Stimulated activated naive B cell treated with anti-CD40 and anti-IgM and Interleukin-4, amounts not matched to agents 10 μg/mL and 1 μg/mL and 100 μg/mL, for 72 hours (primary cell): ENCODE results near the gene FRMD4A.
"Not testable (repeated sequence)": the region's sequence is repeated elsewhere in the genome, so short reads cannot be mapped to it uniquely, and the experiment has no call there.

Source experiments
- ATAC-seq, 2 donors: fragments of 150-1000 bp; cut with Tn5 transposase; replicated peaks; 2 replicates each; pipeline ENCODE4 v1.10.0; 2021; ENCODE audit warnings: moderate library complexity in 1 of 2
- DNase-seq: peaks from one replicate; pipeline ENCODE4 v3.0.0; 2021
- H3K27ac Mint-ChIP-seq: one replicate; pipeline ENCODE4 v1.8.0; 2022; ENCODE audit warnings: mild to moderate bottlenecking, mixed read lengths
- H3K27me3 Mint-ChIP-seq, 2 donors: one replicate each; pipeline ENCODE4 v1.8.0; 2022; ENCODE audit warnings: mixed read lengths in 2 of 2
- H3K36me3 Mint-ChIP-seq, 2 donors: one replicate each; pipeline ENCODE4 v1.8.0; 2022; ENCODE audit warnings: mixed read lengths in 2 of 2, mild to moderate bottlenecking in 1 of 2
- H3K4me1 Mint-ChIP-seq, 2 donors: one replicate each; pipeline ENCODE4 v1.8.0; 2022; ENCODE audit warnings: mixed read lengths in 2 of 2, mild to moderate bottlenecking in 1 of 2
- H3K4me3 Mint-ChIP-seq, 2 donors: one replicate each; pipeline ENCODE4 v1.8.0; 2022; ENCODE audit warnings: mild to moderate bottlenecking in 2 of 2, mixed read lengths in 2 of 2, moderate library complexity in 1 of 2
- H3K9me3 Mint-ChIP-seq, 2 donors: one replicate each; pipeline ENCODE4 v1.8.0; 2022; ENCODE audit warnings: mixed read lengths in 2 of 2, mild to moderate bottlenecking in 1 of 2

Gene FRMD4A

DNA sequence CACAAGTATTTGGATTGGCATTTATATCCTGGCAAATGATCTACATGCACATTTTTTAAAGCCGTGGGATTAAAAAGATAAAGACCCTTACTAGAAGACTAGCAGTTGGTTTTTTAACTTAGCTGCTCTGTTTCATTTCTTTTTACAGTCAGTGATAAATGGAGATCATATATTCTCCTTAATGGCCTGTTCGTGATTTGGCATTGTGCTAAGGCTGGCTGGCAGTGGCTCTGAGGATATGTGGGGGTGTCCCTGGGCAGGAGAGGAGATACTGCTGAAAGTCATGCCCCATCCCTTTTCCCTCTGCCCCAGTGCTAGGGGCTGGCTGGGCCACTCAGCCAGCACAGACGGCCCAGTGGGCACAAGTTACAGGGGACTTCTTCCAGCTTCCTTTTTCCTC is 402.3 kb downstream of the FRMD4A start:
- Mint-ChIP-seq H3K4me1 (peaks cover 7 to 21% of the 10 kb centered on the region in 2 donors), H3K36me3 (no peaks in the 10 kb centered on the region), H3K4me3 (no peak overlapping the region), H3K27ac (no peak overlapping the region), H3K9me3 (no peaks in the 10 kb centered on the region), H3K27me3 (peaks cover 35 to 51% of the 10 kb centered on the region in 2 donors)
- DNase-seq (no peak), ATAC-seq (no peak)

DNA sequence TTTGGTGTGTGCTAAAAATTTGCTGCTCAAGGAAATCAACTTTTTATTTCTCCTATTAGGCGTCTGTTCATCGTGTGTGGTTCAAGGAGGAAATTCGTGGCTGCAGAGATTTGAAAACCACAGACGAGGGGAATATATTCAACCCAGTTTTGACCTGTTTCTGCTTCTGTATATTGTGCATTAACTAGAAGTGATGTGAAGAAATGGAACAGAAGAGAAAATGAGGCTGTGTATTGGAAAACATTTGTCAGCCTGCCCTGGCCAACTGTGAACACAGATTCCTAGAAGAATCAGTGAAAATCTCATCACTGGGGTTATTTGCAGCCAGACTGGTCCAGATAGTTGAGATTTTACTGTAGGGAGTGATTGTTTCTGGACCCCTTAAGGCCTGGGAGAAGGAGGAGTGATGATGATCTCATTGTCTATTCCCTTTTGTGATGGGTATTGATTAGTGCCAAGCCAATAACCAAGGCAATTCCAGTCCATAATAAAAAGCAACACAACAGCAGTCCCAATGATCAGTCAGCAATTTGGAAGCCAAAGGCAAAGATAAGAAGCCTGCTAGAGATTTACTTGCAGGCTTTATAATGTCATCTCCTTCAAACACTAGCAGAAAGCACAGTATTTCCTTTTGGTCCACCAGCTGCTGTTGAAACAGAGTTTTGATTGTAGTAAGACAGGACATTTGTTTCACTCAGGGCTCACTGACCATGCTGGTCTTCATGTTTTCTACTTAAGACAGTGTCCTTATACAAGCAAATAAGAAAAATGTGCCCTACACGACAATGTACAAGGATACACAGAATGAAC is 404.5 kb downstream of the FRMD4A start:
- H3K27ac Mint-ChIP-seq: no peak overlapping the region
- ATAC-seq: peak; percentile 27 to 55

GRCh38 chr10:13924040-13924725 is 406.5 kb downstream of the FRMD4A start:
- no peak for DNase-seq

More for the DNA sequence above, 404.5 kb downstream of the FRMD4A start:
- H3K9me3 Mint-ChIP-seq: no peaks in the 10 kb centered on the region
- no peak for DNase-seq
- peaks cover 9 to 23% of the 10 kb centered on the region in 2 donors for H3K4me1 Mint-ChIP-seq
- H3K4me3 Mint-ChIP-seq: no peak overlapping the region
- H3K27me3 Mint-ChIP-seq: peaks cover 28 to 42% of the 10 kb centered on the region in 2 donors
- no peaks in the 10 kb centered on the region for H3K36me3 Mint-ChIP-seq

GRCh38 chr10:13922586-13922985 is 408.1 kb downstream of the FRMD4A start:
- Mint-ChIP-seq H3K4me1 (peaks cover 10 to 30% of the 10 kb centered on the region in 2 donors), H3K27ac (no peak overlapping the region), H3K9me3 (no peaks in the 10 kb centered on the region), H3K36me3 (no peaks in the 10 kb centered on the region), H3K4me3 (no peak overlapping the region), H3K27me3 (peaks cover 14 to 43% of the 10 kb centered on the region in 2 donors)
- no peak for ATAC-seq
- no peak for DNase-seq

More at GRCh38 chr10:13924040-13924725, 406.5 kb downstream of the FRMD4A start:
- ATAC-seq: no peak
- no peak overlapping the region for H3K4me3 Mint-ChIP-seq
- H3K27me3 Mint-ChIP-seq: peaks cover 14 to 38% of the 10 kb centered on the region in 2 donors
- H3K27ac Mint-ChIP-seq: no peak overlapping the region
- H3K9me3 Mint-ChIP-seq: no peaks in the 10 kb centered on the region
- H3K4me1 Mint-ChIP-seq: peaks cover 10 to 30% of the 10 kb centered on the region in 2 donors
- H3K36me3 Mint-ChIP-seq: no peaks in the 10 kb centered on the region

DNA sequence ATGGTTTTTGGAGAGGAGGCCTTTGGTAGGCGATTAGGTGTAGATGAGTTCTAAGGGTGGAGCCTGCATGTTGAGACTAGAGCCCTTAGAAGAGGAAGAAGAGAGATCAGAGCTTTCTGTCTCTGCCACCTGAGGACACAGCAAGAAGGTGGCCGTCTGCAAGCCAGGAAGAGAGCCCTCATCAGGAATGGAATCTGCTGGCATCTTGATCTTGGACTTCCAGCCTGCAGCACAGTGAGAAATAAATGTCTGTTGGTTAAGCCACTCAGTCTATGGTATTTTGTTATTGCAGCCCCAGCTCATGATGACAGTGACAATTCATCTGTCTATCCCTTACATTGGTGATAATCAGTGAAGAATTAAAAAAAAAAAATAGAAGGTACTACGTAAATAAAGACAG is 408.8 kb downstream of the FRMD4A start:
- no peak for DNase-seq
- no peak overlapping the region for H3K4me3 Mint-ChIP-seq
- peaks cover 14 to 46% of the 10 kb centered on the region in 2 donors for H3K27me3 Mint-ChIP-seq
- H3K36me3 Mint-ChIP-seq: no peaks in the 10 kb centered on the region
- ATAC-seq: no peak
- H3K9me3 Mint-ChIP-seq: no peaks in the 10 kb centered on the region
- peaks cover 10 to 30% of the 10 kb centered on the region in 2 donors for H3K4me1 Mint-ChIP-seq
- H3K27ac Mint-ChIP-seq: no peak overlapping the region

GRCh38 chr10:13921131-13921530 is 409.6 kb downstream of the FRMD4A start:
- not testable (repeated sequence) for ATAC-seq, H3K9me3 Mint-ChIP-seq, H3K27ac Mint-ChIP-seq, H3K36me3 Mint-ChIP-seq, DNase-seq, H3K4me3 Mint-ChIP-seq
- peaks cover 8 to 26% of the 10 kb centered on the region in 2 donors for H3K4me1 Mint-ChIP-seq
- peaks cover 13 to 38% of the 10 kb centered on the region in 2 donors for H3K27me3 Mint-ChIP-seq

- Mint-ChIP-seq H3K36me3 (no peaks in the 10 kb centered on the region), H3K27me3 (peaks cover 14 to 36% of the 10 kb centered on the region in 2 donors), H3K27ac (no peak overlapping the region), H3K9me3 (no peaks in the 10 kb centered on the region), H3K4me1 (peaks cover 5 to 19% of the 10 kb centered on the region in 2 donors), H3K4me3 (no peak overlapping the region)
- peak; percentile 38 to 51 for ATAC-seq
- no peak for DNase-seq
These were observed 410.3 kb downstream of the FRMD4A start for GRCh38 chr10:13920465-13920864.

DNA sequence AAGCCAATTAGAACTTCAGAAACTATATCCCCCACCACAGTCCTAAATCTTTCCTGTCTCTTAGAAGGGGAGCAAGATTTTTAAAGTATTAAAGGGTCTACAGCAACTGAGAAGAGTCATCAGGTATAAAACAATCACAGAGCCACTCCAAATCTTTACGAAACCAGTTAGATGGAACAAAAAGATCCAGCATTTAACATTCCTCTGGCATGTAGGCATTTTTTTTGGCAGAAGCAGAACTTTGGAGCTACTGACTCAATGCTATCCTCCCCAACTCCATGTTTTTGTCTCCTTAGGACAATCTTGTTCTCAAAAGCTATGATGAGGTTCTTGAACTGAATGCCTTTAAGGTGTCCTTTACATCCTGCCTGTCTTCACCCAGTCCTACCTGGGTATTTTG is 410.7 kb downstream of the FRMD4A start:
- peaks cover 14 to 36% of the 10 kb centered on the region in 2 donors for H3K27me3 Mint-ChIP-seq
- ATAC-seq (no peak), DNase-seq (no peak)
- peaks cover 3 to 15% of the 10 kb centered on the region in 2 donors for H3K4me1 Mint-ChIP-seq
- no peaks in the 10 kb centered on the region for H3K36me3 Mint-ChIP-seq
- H3K4me3 Mint-ChIP-seq: no peak overlapping the region
- H3K9me3 Mint-ChIP-seq: no peaks in the 10 kb centered on the region
- no peak overlapping the region for H3K27ac Mint-ChIP-seq

DNA sequence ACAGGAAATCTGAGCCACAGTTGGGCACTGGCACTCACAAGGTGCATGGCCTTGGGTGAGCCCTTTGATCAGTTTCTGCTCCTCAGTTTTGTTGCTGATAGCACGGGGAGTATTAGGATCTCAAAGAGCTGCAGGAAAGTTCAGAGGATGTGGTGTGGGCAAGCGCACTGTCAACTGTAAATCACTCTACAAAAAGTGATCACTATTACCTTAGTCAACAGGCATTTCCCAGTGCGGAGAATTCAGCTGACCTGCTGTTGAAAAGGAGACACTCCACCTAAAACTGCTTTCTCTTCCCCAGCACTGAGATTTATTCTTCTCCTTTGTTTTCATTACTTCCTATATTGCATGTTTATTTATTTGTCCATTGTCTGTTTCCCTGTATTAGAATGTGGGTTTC is 412.9 kb downstream of the FRMD4A start:
- H3K36me3 Mint-ChIP-seq: no peaks in the 10 kb centered on the region
- H3K27me3 Mint-ChIP-seq: peaks cover 9 to 23% of the 10 kb centered on the region in 2 donors
- peaks cover 7 to 9% of the 10 kb centered on the region in 2 donors for H3K4me1 Mint-ChIP-seq
- H3K9me3 Mint-ChIP-seq: no peaks in the 10 kb centered on the region
- DNase-seq: no peak
- H3K4me3 Mint-ChIP-seq: no peak overlapping the region
- H3K27ac Mint-ChIP-seq: no peak overlapping the region
- ATAC-seq: no peak

GRCh38 chr10:13916384-13916947 is 414.3 kb downstream of the FRMD4A start:
- no peak for DNase-seq

GRCh38 chr10:13915710-13916109 is 415.0 kb downstream of the FRMD4A start:
- Mint-ChIP-seq H3K36me3 (no peaks in the 10 kb centered on the region), H3K4me1 (peaks cover 2 to 4% of the 10 kb centered on the region in 2 donors), H3K4me3 (no peak overlapping the region), H3K27ac (no peak overlapping the region), H3K27me3 (peaks cover 4 to 16% of the 10 kb centered on the region in 2 donors), H3K9me3 (no peaks in the 10 kb centered on the region)
- DNase-seq (no peak), ATAC-seq (no peak)

More at GRCh38 chr10:13916384-13916947, 414.3 kb downstream of the FRMD4A start:
- ATAC-seq: no peak
- Mint-ChIP-seq H3K27ac (no peak overlapping the region), H3K4me1 (peaks cover 6 to 9% of the 10 kb centered on the region in 2 donors), H3K36me3 (no peaks in the 10 kb centered on the region), H3K4me3 (no peak overlapping the region), H3K27me3 (peaks cover 4 to 18% of the 10 kb centered on the region in 2 donors), H3K9me3 (no peaks in the 10 kb centered on the region)

GRCh38 chr10:13913897-13914296 is 416.8 kb downstream of the FRMD4A start:
- Mint-ChIP-seq H3K27me3 (peaks cover 6 to 13% of the 10 kb centered on the region in 2 donors), H3K4me3 (no peak overlapping the region), H3K4me1 (peaks cover 0 to 4% of the 10 kb centered on the region in 2 donors), H3K27ac (no peak overlapping the region), H3K36me3 (no peaks in the 10 kb centered on the region), H3K9me3 (no peaks in the 10 kb centered on the region)
- no peak for DNase-seq
- ATAC-seq: no peak

GRCh38 chr10:13911821-13912520 is 418.8 kb downstream of the FRMD4A start:
- H3K4me3 Mint-ChIP-seq: no peak overlapping the region

More at GRCh38 chr10:13911821-13912520, 418.8 kb downstream of the FRMD4A start:
- Mint-ChIP-seq H3K27ac (no peak overlapping the region), H3K27me3 (peaks cover 10 to 12% of the 10 kb centered on the region in 2 donors), H3K4me1 (peaks cover 0 to 6% of the 10 kb centered on the region in 2 donors), H3K9me3 (peaks cover 0 to 2% of the 10 kb centered on the region in 2 donors), H3K36me3 (peaks cover 0 to 2% of the 10 kb centered on the region in 2 donors)
- ATAC-seq (no peak), DNase-seq (no peak)
